ENCODE results near the gene RAD18.

GRCh38 chr3:8879347-8879944 is 83.8 kb downstream of the RAD18 start:
- TF ChIP-seq CTCF (conservative IDR thresholded peaks at IDR 0.05; ENCODE audit: low read length) = no peak
- TF ChIP-seq EZH2phosphoT487 (IDR thresholded peaks at IDR 0.05; ENCODE audit: borderline replicate concordance, low read depth, low read length) = no peak
